ENCODE results near the gene CFD. TPM values are rescaled to one million over a fixed set of nuclear protein-coding genes. Genes with fewer than 3 reads are reported as not detected.
"Not testable (repeated sequence)": the region's sequence is repeated elsewhere in the genome, so short reads cannot be mapped to it uniquely, and the experiment has no call there.

The CFD gene
- total RNA-seq, 2 experiments from 2014 or later = 0.17 to 0.25 TPM

- H3K9me3 Mint-ChIP-seq = no peaks in the 10 kb centered on the region
- H3K4me3 Mint-ChIP-seq = peak overlapping the region; percentile 3
- no peaks in the 10 kb centered on the region for H3K27me3 Mint-ChIP-seq (ENCODE audit: low read depth)
- H3K4me1 Mint-ChIP-seq (ENCODE audit: low read depth) = peaks cover 8% of the 10 kb centered on the region
- DNase-seq = peak; percentile 83
- CTCF ChIA-PET = no interaction called here
- intact Hi-C loops (cut with micrococcal nuclease) = loop anchor here (2.0 kb wide), 1 partner anchor 34 kb away; no protein-coding TSS in a partner anchor
- peak overlapping the region; percentile 61 for H3K27ac Mint-ChIP-seq
- peaks cover 6% of the 10 kb centered on the region for H3K36me3 Mint-ChIP-seq (ENCODE audit: low read depth)
Measured at GRCh38 chr19:872266-872951, 12.9 kb downstream of the CFD start.

GRCh38 chr19:873084-873483 lies 13.6 kb downstream of the CFD start:
- intact Hi-C loops (cut with micrococcal nuclease) = loop anchor here (2.0 kb wide), 1 partner anchor 34 kb away; no protein-coding TSS in a partner anchor
- H3K27me3 Mint-ChIP-seq (ENCODE audit: low read depth) = no peaks in the 10 kb centered on the region
- peaks cover 8% of the 10 kb centered on the region for H3K4me1 Mint-ChIP-seq (ENCODE audit: low read depth)
- peak; percentile 74 for DNase-seq
- no peak overlapping the region for H3K27ac Mint-ChIP-seq
- H3K9me3 Mint-ChIP-seq = no peaks in the 10 kb centered on the region
- CTCF ChIA-PET = no interaction called here
- no peak overlapping the region for H3K4me3 Mint-ChIP-seq
- H3K36me3 Mint-ChIP-seq (ENCODE audit: low read depth) = peaks cover 3% of the 10 kb centered on the region

- no peak overlapping the region for H3K4me3 Mint-ChIP-seq
- CTCF ChIA-PET = interaction anchor here (0.5 to 0.9 kb wide), 2 partner anchors 10 to 305 kb away, joined by 4 read pairs; no protein-coding TSS in a partner anchor
- DNase-seq = no peak
- no peaks in the 10 kb centered on the region for H3K27me3 Mint-ChIP-seq (ENCODE audit: low read depth)
- H3K4me1 Mint-ChIP-seq (ENCODE audit: low read depth) = peaks cover 8% of the 10 kb centered on the region
- no peaks in the 10 kb centered on the region for H3K9me3 Mint-ChIP-seq
- intact Hi-C loops (cut with micrococcal nuclease) = loop anchor here (2.0 kb wide), 1 partner anchor 33 kb away; no protein-coding TSS in a partner anchor
- peaks cover 3% of the 10 kb centered on the region for H3K36me3 Mint-ChIP-seq (ENCODE audit: low read depth)
- no peak overlapping the region for H3K27ac Mint-ChIP-seq
Measured at GRCh38 chr19:873561-874041, 14.1 kb downstream of the CFD start.

GRCh38 chr19:875265-875879 lies 15.9 kb downstream of the CFD start:
- no peak overlapping the region for H3K27ac Mint-ChIP-seq
- intact Hi-C loops (cut with micrococcal nuclease) = no loop called here
- CTCF ChIA-PET = interaction anchor here (0.5 kb wide), 1 partner anchor 249 kb away, joined by 5 read pairs; no protein-coding TSS in a partner anchor
- no peak overlapping the region for H3K4me3 Mint-ChIP-seq
- no peaks in the 10 kb centered on the region for H3K9me3 Mint-ChIP-seq
- no peak for DNase-seq
- H3K36me3 Mint-ChIP-seq (ENCODE audit: low read depth) = peaks cover 4% of the 10 kb centered on the region
- peaks cover 8% of the 10 kb centered on the region for H3K4me1 Mint-ChIP-seq (ENCODE audit: low read depth)
- H3K27me3 Mint-ChIP-seq (ENCODE audit: low read depth) = no peaks in the 10 kb centered on the region

- Mint-ChIP-seq H3K4me1 (ENCODE audit: low read depth) (peaks cover 8% of the 10 kb centered on the region), H3K27ac (no peak overlapping the region), H3K9me3 (no peaks in the 10 kb centered on the region), H3K4me3 (no peak overlapping the region), H3K36me3 (ENCODE audit: low read depth) (peaks cover 3% of the 10 kb centered on the region), H3K27me3 (ENCODE audit: low read depth) (no peaks in the 10 kb centered on the region)
- intact Hi-C loops (cut with micrococcal nuclease) = no loop called here
- CTCF ChIA-PET = no interaction called here
- DNase-seq = no peak
Measured at GRCh38 chr19:876089-876488, 16.6 kb downstream of the CFD start.

- Mint-ChIP-seq H3K27ac (no peak overlapping the region), H3K4me3 (no peak overlapping the region), H3K9me3 (no peaks in the 10 kb centered on the region), H3K36me3 (ENCODE audit: low read depth) (peaks cover 4% of the 10 kb centered on the region), H3K4me1 (ENCODE audit: low read depth) (peaks cover 8% of the 10 kb centered on the region), H3K27me3 (ENCODE audit: low read depth) (no peaks in the 10 kb centered on the region)
- intact Hi-C loops (cut with micrococcal nuclease) = no loop called here
- CTCF ChIA-PET = no interaction called here
- DNase-seq = no peak
Measured at GRCh38 chr19:876780-877314, 17.4 kb downstream of the CFD start.

GRCh38 chr19:877992-878660 lies 18.7 kb downstream of the CFD start:
- H3K9me3 Mint-ChIP-seq; intact Hi-C loops (cut with micrococcal nuclease); CTCF ChIA-PET; H3K4me3 Mint-ChIP-seq; H3K27me3 Mint-ChIP-seq (ENCODE audit: low read depth); H3K27ac Mint-ChIP-seq; DNase-seq; H3K36me3 Mint-ChIP-seq (ENCODE audit: low read depth); H3K4me1 Mint-ChIP-seq (ENCODE audit: low read depth): not testable (repeated sequence)

GRCh38 chr19:878751-879561 lies 19.5 kb downstream of the CFD start:
- intact Hi-C loops (cut with micrococcal nuclease); H3K9me3 Mint-ChIP-seq; H3K27ac Mint-ChIP-seq; H3K4me1 Mint-ChIP-seq (ENCODE audit: low read depth); DNase-seq; H3K4me3 Mint-ChIP-seq; H3K27me3 Mint-ChIP-seq (ENCODE audit: low read depth): not testable (repeated sequence)
- H3K36me3 Mint-ChIP-seq (ENCODE audit: low read depth) = peaks cover 10% of the 10 kb centered on the region
- CTCF ChIA-PET = interaction anchor here (1.2 kb wide), 1 partner anchor 109 kb away, joined by 3 read pairs; no protein-coding TSS in a partner anchor

GRCh38 chr19:879711-880438 lies 20.4 kb downstream of the CFD start:
- peaks cover 11% of the 10 kb centered on the region for H3K36me3 Mint-ChIP-seq (ENCODE audit: low read depth)
- no peak for DNase-seq
- no peaks in the 10 kb centered on the region for H3K4me1 Mint-ChIP-seq (ENCODE audit: low read depth)
- no peak overlapping the region for H3K27ac Mint-ChIP-seq
- CTCF ChIA-PET = interaction anchor here (1.2 kb wide), 1 partner anchor 109 kb away, joined by 3 read pairs; no protein-coding TSS in a partner anchor
- no peaks in the 10 kb centered on the region for H3K9me3 Mint-ChIP-seq
- intact Hi-C loops (cut with micrococcal nuclease) = no loop called here
- H3K27me3 Mint-ChIP-seq (ENCODE audit: low read depth) = no peaks in the 10 kb centered on the region
- no peak overlapping the region for H3K4me3 Mint-ChIP-seq

GRCh38 chr19:881385-882071 lies 22.1 kb downstream of the CFD start:
- H3K36me3 Mint-ChIP-seq (ENCODE audit: low read depth) = peaks cover 12% of the 10 kb centered on the region
- H3K9me3 Mint-ChIP-seq = no peaks in the 10 kb centered on the region
- H3K4me1 Mint-ChIP-seq (ENCODE audit: low read depth) = no peaks in the 10 kb centered on the region
- no peaks in the 10 kb centered on the region for H3K27me3 Mint-ChIP-seq (ENCODE audit: low read depth)
- CTCF ChIA-PET = interaction anchor here (0.6 kb wide), 1 partner anchor 355 kb away, joined by 3 read pairs; no protein-coding TSS in a partner anchor
- DNase-seq = no peak
- H3K4me3 Mint-ChIP-seq = no peak overlapping the region
- intact Hi-C loops (cut with micrococcal nuclease) = no loop called here
- no peak overlapping the region for H3K27ac Mint-ChIP-seq

Data from activated naive CD4-positive, alpha-beta T cell treated with anti-CD3 and anti-CD28 coated beads for 36 hours (primary cell).